Osteoblast (primary cell): ENCODE data around the gene MPO. TPM values are rescaled to one million over a fixed set of nuclear protein-coding genes. Genes with fewer than 3 reads are reported as not detected.
A peak's percentile ranks its signal among the peaks of the same experiment; 100 is the strongest.

ENCODE experiments used
- DNase-seq: peaks from one replicate; pipeline ENCODE4 v3.0.0; 2011; ENCODE audit warnings: low spot score, mixed read lengths; ENCODE audit not compliant: insufficient read length; ENCODE audit errors: missing footprints
- H2AFZ ChIP-seq: 2 replicates; pipeline ENCODE4 v1.6.0; 2011; ENCODE audit warnings: mild to moderate bottlenecking, low read length
- H3K27ac ChIP-seq: 2 replicates; pipeline ENCODE4 v1.5.1; 2011; ENCODE audit warnings: mild to moderate bottlenecking, low read depth, low read length, moderate library complexity
- H3K27me3 ChIP-seq: 2 replicates; pipeline ENCODE4 v1.6.0; 2012; ENCODE audit warnings: mild to moderate bottlenecking, control low read depth, inconsistent platforms, low read length, moderate library complexity; ENCODE audit not compliant: insufficient read depth
- H3K36me3 ChIP-seq: 2 replicates; pipeline ENCODE4 v1.5.1; 2011; ENCODE audit warnings: mild to moderate bottlenecking, low read length, control low read depth, moderate library complexity; ENCODE audit not compliant: insufficient read depth
- H3K4me1 ChIP-seq: 2 replicates; pipeline ENCODE4 v1.5.1; 2011; ENCODE audit warnings: mild to moderate bottlenecking, low read length, control low read depth, moderate library complexity; ENCODE audit not compliant: insufficient read depth
- H3K4me2 ChIP-seq: 2 replicates; pipeline ENCODE4 v1.6.0; 2011; ENCODE audit warnings: mild to moderate bottlenecking, low read length; ENCODE audit not compliant: insufficient read depth
- H3K4me3 ChIP-seq: fragments of 200-600 bp; sonication (generic); 3 replicates; pipeline ENCODE4 v1.5.1; 2012; ENCODE audit warnings: mild to moderate bottlenecking, low read length, inconsistent platforms; ENCODE audit not compliant: insufficient read depth
- H3K79me2 ChIP-seq: 2 replicates; pipeline ENCODE4 v1.6.0; 2012; ENCODE audit warnings: mild to moderate bottlenecking, low read length, control low read depth, inconsistent platforms; ENCODE audit not compliant: insufficient read depth
- H3K9me3 ChIP-seq: 2 replicates; pipeline ENCODE4 v1.5.1; 2011; ENCODE audit warnings: low read depth, low read length, control low read depth
- H4K20me1 ChIP-seq: 2 replicates; pipeline ENCODE4 v1.6.0; 2012; ENCODE audit warnings: mild to moderate bottlenecking, low read length, control low read depth; ENCODE audit not compliant: insufficient read depth
- CTCF ChIP-seq: IDR thresholded peaks from 2 replicates; pipeline ENCODE4 v1.5.1; 2011; ENCODE audit warnings: mild to moderate bottlenecking, low read depth, low read length, moderate library complexity; ENCODE audit errors: extremely low read depth
- total RNA-seq: library from RNA; depleted of rRNA; stranded (reverse); fragments of >200 nt; gene quantifications from 2 replicates; pipeline ENCODE4 v1.2.3, GENCODE V29; 2012

Gene MPO
- total RNA-seq, 1 donor: under 0.01 TPM

GRCh38 chr17:58279016-58279711, 1.6 kb downstream of the MPO start:
- peak overlapping the region; percentile 70 for H2AFZ ChIP-seq
- peak overlapping the region; percentile 18 for H3K4me2 ChIP-seq

GRCh38 chr17:58278661-58279015, 2.1 kb downstream of the MPO start:
- H3K36me3 ChIP-seq: no peaks in the 10 kb centered on the region
- H4K20me1 ChIP-seq: no peaks in the 10 kb centered on the region
- no peak for TF ChIP-seq CTCF
- peak overlapping the region; percentile 70 for H2AFZ ChIP-seq
- H3K4me2 ChIP-seq: peak overlapping the region; percentile 18
- no peak overlapping the region for H3K27ac ChIP-seq
- peak; percentile 88 for DNase-seq
- no peaks in the 10 kb centered on the region for H3K4me1 ChIP-seq
- no peaks in the 10 kb centered on the region for H3K79me2 ChIP-seq
- H3K9me3 ChIP-seq: no peaks in the 10 kb centered on the region
- H3K27me3 ChIP-seq: peaks cover under 1% of the 10 kb centered on the region
- no peak overlapping the region for H3K4me3 ChIP-seq

More at GRCh38 chr17:58279016-58279711, 1.6 kb downstream of the MPO start:
- Histone ChIP-seq H3K79me2 (no peaks in the 10 kb centered on the region), H3K4me1 (no peaks in the 10 kb centered on the region), H3K4me3 (no peak overlapping the region), H3K27ac (no peak overlapping the region), H3K27me3 (peaks cover 4% of the 10 kb centered on the region), H3K9me3 (no peaks in the 10 kb centered on the region), H3K36me3 (no peaks in the 10 kb centered on the region), H4K20me1 (no peaks in the 10 kb centered on the region)
- peak; percentile 82 for DNase-seq
- no peak for TF ChIP-seq CTCF

DNA sequence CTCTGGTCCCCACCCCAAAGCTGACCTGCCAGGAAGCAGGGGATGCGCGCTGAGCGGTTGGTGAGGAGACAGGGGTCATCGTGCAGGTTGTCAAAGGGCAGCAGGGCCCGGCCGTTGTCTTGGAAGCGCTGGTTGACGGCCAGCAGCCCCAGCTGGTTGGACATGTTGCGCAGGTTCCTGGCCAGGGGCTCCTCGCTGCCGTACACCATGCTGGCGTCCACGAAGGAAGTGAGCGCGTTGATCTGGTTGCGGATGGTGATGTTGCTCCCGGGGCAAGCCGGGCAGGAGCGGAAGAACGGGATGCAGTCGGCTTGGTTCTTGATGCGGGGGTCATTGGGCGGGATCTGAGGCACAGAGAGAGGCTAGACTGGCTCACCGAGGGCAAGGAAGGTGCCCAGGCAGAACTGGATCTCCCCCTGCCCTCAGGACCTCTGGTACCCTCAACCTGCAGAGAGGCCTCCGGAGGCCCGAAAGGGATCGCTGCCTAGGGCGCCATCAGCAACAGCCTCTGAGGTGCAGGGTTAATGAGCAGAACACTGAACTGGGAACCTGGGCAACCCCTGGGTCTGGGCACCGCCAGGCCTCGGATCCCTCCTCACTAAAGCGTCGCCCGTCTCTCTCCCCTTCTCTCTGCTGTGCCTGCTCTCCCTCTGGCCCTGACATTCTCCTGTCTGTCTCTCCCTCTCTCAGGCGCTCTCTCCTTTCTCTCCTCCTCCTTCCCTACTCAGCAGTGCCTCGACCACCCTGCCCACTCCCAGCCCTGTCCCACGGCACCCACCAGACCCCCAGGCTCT, 2.7 kb downstream of the MPO start:
- Histone ChIP-seq H2AFZ (no peak overlapping the region), H3K79me2 (no peaks in the 10 kb centered on the region), H3K4me1 (no peaks in the 10 kb centered on the region), H3K4me3 (no peak overlapping the region), H4K20me1 (no peaks in the 10 kb centered on the region), H3K27me3 (no peaks in the 10 kb centered on the region), H3K9me3 (no peaks in the 10 kb centered on the region), H3K36me3 (no peaks in the 10 kb centered on the region), H3K4me2 (no peak overlapping the region), H3K27ac (no peak overlapping the region)
- peak; percentile 77 for DNase-seq
- TF ChIP-seq CTCF: no peak

DNA sequence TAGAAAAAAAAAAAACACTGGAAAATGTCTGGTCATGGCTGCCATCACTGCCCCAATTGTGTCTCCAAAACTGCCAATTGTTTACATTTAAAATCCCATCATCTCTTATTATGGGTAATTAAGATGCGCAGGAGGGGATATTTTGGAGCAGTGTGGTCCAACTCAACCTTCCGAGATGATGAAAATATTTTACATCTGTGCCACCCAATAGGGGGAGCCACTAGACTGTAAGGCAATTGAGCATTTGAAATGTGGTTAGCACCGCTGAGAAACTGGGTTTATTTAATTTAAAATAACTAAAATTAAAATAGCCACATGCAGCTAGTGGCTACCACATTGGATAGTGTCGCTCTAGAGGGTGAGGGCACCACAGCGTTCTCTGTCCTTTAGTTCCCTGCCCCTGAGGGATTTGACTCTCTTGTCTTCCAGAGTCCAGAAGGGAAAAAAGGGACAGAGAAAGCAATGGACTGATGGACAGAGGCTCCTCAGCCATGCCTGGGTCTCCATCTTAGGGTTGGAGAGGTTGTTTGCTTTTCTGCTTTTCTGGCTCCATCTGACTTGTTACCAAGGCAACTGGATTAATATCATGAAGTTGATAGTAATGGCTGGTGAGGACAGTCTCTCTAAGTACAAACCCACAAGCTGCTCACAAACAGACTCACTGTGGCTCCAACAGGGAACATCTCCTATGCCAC, 3.5 kb downstream of the MPO start:
- Histone ChIP-seq H3K79me2 (no peaks in the 10 kb centered on the region), H4K20me1 (no peaks in the 10 kb centered on the region), H3K36me3 (no peaks in the 10 kb centered on the region), H3K27me3 (no peaks in the 10 kb centered on the region), H3K4me2 (no peak overlapping the region), H3K4me3 (no peak overlapping the region), H2AFZ (no peak overlapping the region), H3K4me1 (no peaks in the 10 kb centered on the region), H3K9me3 (no peaks in the 10 kb centered on the region), H3K27ac (no peak overlapping the region)
- TF ChIP-seq CTCF: peak; percentile 47
- peak; percentile 90 for DNase-seq
